HCT116 (cell line): ENCODE results near the gene SQSTM1. TPM values are rescaled to one million over a fixed set of nuclear protein-coding genes. Genes with fewer than 3 reads are reported as not detected.

ENCODE experiments used
- ATAC-seq: fragments of 200-7000 bp; cut with Tn5 transposase; 2 replicates; pipeline ENCODE4 v1.9.1; 2020; ENCODE audit warnings: mild to moderate bottlenecking, moderate library complexity
- BruUV-seq: library from RNA; stranded (reverse); fragments of 400-500 nt; replicated peaks from 2 replicates; lab custom pipeline; 2021; lab: Mats Ljungman, UMichigan
- CTCF ChIA-PET: fragments of 300-600 bp; sonication (Branson Sonifier 250); formaldehyde crosslinking; loops from one replicate; lab custom pipeline; 2021; ENCODE audit warnings: antibody characterized with exemption; lab: Charles Lee
- POLR2A ChIA-PET: fragments of 300-600, 350-600 bp; sonication (Branson Sonifier 250); formaldehyde crosslinking; loops from one replicate; lab custom pipeline; 2021; ENCODE audit warnings: antibody characterized with exemption; lab: Charles Lee
- RAD21 ChIA-PET, 2 experiments: fragments of 300-600 bp; sonication (Branson Sonifier 250); formaldehyde crosslinking; loops; one replicate each; lab custom pipeline; 2023; ENCODE audit warnings: low total read pairs in 2 of 2; ENCODE audit not compliant: uncharacterized antibody in 2 of 2, unreplicated experiment in 2 of 2, low non-redundant PET in 1 of 2; lab: Charles Lee
- DNase-seq: peaks from one replicate; pipeline ENCODE4 v3.0.0-alpha.2; 2010; ENCODE audit warnings: low read depth, low spot score
- H2AFZ ChIP-seq: fragments of 200-600 bp; shearing (Covaris generic), sonication (generic); 2 replicates; pipeline ENCODE4 v1.6.1; 2017; ENCODE audit warnings: low read depth, mixed run types, mixed read lengths, antibody characterized with exemption, low read length; ENCODE audit not compliant: poor library complexity, severe bottlenecking
- H3K27ac ChIP-seq: 2 replicates; pipeline ENCODE4 v1.5.1; 2012; ENCODE audit warnings: low read depth, low read length
- H3K27me3 ChIP-seq: fragments of 200-600 bp; sonication (generic); 2 replicates; pipeline ENCODE4 v1.6.1; 2016; ENCODE audit warnings: mixed run types, low read length, mixed read lengths; ENCODE audit not compliant: insufficient read depth
- H3K36me3 ChIP-seq, 2 experiments: fragments of 200-500 bp in 1 of 2; fragments of 200-600 bp in 1 of 2; sonication (Bioruptor generic) in 1 of 2; sonication (generic) in 1 of 2; 2 replicates each; pipeline versions ENCODE4 v1.5.1 to v1.6.1; 2014 to 2016; ENCODE audit warnings: low read length in 2 of 2, inconsistent platforms in 1 of 2, mixed read lengths in 1 of 2, mixed run types in 1 of 2; ENCODE audit not compliant: insufficient read depth in 2 of 2, control insufficient read depth in 1 of 2
- H3K4me1 ChIP-seq, 2 experiments: fragments of 200-600 bp in 1 of 2; sonication (generic) in 1 of 2; 2 replicates each; pipeline versions ENCODE4 v1.5.1 to v1.6.1; 2012 to 2017; ENCODE audit warnings: low read length in 2 of 2, inconsistent platforms in 1 of 2, mild to moderate bottlenecking in 1 of 2, mixed read lengths in 1 of 2, mixed run types in 1 of 2, moderate library complexity in 1 of 2; ENCODE audit not compliant: insufficient read depth in 2 of 2, control insufficient read depth in 1 of 2
- H3K4me2 ChIP-seq: fragments of 200-600 bp; sonication (generic); 2 replicates; pipeline ENCODE4 v1.6.1; 2017; ENCODE audit warnings: mixed run types, low read length, mixed read lengths
- H3K4me3 ChIP-seq, 2 experiments: fragments of 200-600 bp in 1 of 2; sonication (generic) in 1 of 2; replicated peaks in 1 of 2; 2 replicates each; pipeline ENCODE4 v1.5.1; 2011 to 2016; ENCODE audit warnings: low read length in 2 of 2, control low read depth in 1 of 2, low read depth in 1 of 2, mild to moderate bottlenecking in 1 of 2, mixed read lengths in 1 of 2, mixed run types in 1 of 2
- H3K79me2 ChIP-seq: fragments of 200-600 bp; sonication (generic); 2 replicates; pipeline ENCODE4 v1.6.1; 2017; ENCODE audit warnings: mild to moderate bottlenecking, mixed run types, low read length, moderate library complexity, mixed read lengths; ENCODE audit not compliant: insufficient read depth
- H3K9ac ChIP-seq: fragments of 200-600 bp; sonication (generic); 2 replicates; pipeline ENCODE4 v1.6.1; 2016; ENCODE audit warnings: low read length, mixed read lengths
- H3K9me2 ChIP-seq: fragments of 200-600 bp; sonication (generic), shearing (Covaris generic); 2 replicates; pipeline ENCODE4 v1.6.1; 2017; ENCODE audit warnings: mixed run types, mild to moderate bottlenecking, moderate library complexity; ENCODE audit not compliant: insufficient read depth
- H3K9me3 ChIP-seq, 2 experiments: fragments of 200-500 bp in 1 of 2; fragments of 200-600 bp in 1 of 2; sonication (Bioruptor generic) in 1 of 2; sonication (generic) in 1 of 2; 2 replicates each; pipeline ENCODE4 v1.6.1; 2014 to 2017; ENCODE audit warnings: low read length in 2 of 2, mixed read lengths in 2 of 2, inconsistent platforms in 1 of 2, low read depth in 1 of 2, mild to moderate bottlenecking in 1 of 2, mixed run types in 1 of 2, moderate library complexity in 1 of 2; ENCODE audit not compliant: control insufficient read depth in 1 of 2, insufficient read depth in 1 of 2
- H4K20me1 ChIP-seq: fragments of 200-600 bp; sonication (generic), shearing (Covaris generic); 2 replicates; pipeline ENCODE4 v1.6.1; 2017; ENCODE audit warnings: mixed run types, mild to moderate bottlenecking, moderate library complexity; ENCODE audit not compliant: insufficient read depth
- CBX3 ChIP-seq: IDR thresholded peaks from 2 replicates; pipeline ENCODE4 v1.6.1; 2012; ENCODE audit warnings: low read depth
- CEBPB ChIP-seq: IDR thresholded peaks from 2 replicates; pipeline ENCODE4 v1.6.1; 2012; ENCODE audit warnings: low read depth
- ELF1 ChIP-seq: IDR thresholded peaks from 2 replicates; pipeline ENCODE4 v1.6.1; 2012; ENCODE audit warnings: low read depth, borderline replicate concordance
- EZH2 ChIP-seq: fragments of 200-600 bp; sonication (generic); IDR thresholded peaks from 2 replicates; pipeline ENCODE4 v1.6.1; 2017; ENCODE audit warnings: antibody characterized with exemption, mixed run types
- EZH2phosphoT487 ChIP-seq: fragments of 200-600 bp; IDR thresholded peaks from 2 replicates; pipeline ENCODE4 v1.6.1; 2018; ENCODE audit warnings: antibody characterized with exemption, borderline replicate concordance
- FOSL1 ChIP-seq: IDR thresholded peaks from 2 replicates; pipeline ENCODE4 v1.6.1; 2012; ENCODE audit warnings: low read depth
- JUND ChIP-seq: IDR thresholded peaks from 2 replicates; pipeline ENCODE4 v1.6.1; 2012
- POLR2A ChIP-seq: IDR thresholded peaks from 2 replicates; pipeline ENCODE4 v1.7.0; 2011; ENCODE audit warnings: borderline replicate concordance; ENCODE audit not compliant: insufficient read depth, insufficient read length; ENCODE audit errors: extremely low read depth
- POLR2AphosphoS5 ChIP-seq: IDR thresholded peaks from 2 replicates; pipeline ENCODE4 v1.6.1; 2011; ENCODE audit warnings: mild to moderate bottlenecking, low read depth, low read length, moderate library complexity
- RAD21 ChIP-seq: IDR thresholded peaks from 2 replicates; pipeline ENCODE4 v1.6.1; 2012; ENCODE audit warnings: low read depth, mild to moderate bottlenecking
- REST ChIP-seq: IDR thresholded peaks from 2 replicates; pipeline ENCODE4 v1.6.1; 2012; ENCODE audit warnings: low read depth
- SIN3A ChIP-seq: IDR thresholded peaks from 2 replicates; pipeline ENCODE4 v1.6.1; 2012; ENCODE audit warnings: low read depth
- SP1 ChIP-seq: IDR thresholded peaks from 2 replicates; pipeline ENCODE4 v1.6.1; 2012; ENCODE audit warnings: low read depth
- TCF7L2 ChIP-seq: IDR thresholded peaks from 2 replicates; pipeline ENCODE4 v1.7.0; 2011; ENCODE audit warnings: borderline replicate concordance, inconsistent platforms; ENCODE audit not compliant: insufficient read depth, insufficient read length; ENCODE audit errors: extremely low read depth
- ZBTB33 ChIP-seq: IDR thresholded peaks from 2 replicates; pipeline ENCODE4 v1.6.1; 2011; ENCODE audit warnings: mild to moderate bottlenecking, low read length, moderate library complexity; ENCODE audit not compliant: insufficient replicate concordance; ENCODE audit errors: extremely low read depth
- ZFX ChIP-seq: fragments of 450-650 bp; IDR thresholded peaks from 2 replicates; pipeline ENCODE4 v1.6.1; 2017
- ZNF274 ChIP-seq: fragments of 200-500 bp; sonication (Bioruptor generic); IDR thresholded peaks from 2 replicates; pipeline ENCODE4 v1.6.1; 2014; ENCODE audit warnings: mild to moderate bottlenecking, low read depth, low read length, inconsistent platforms
- intact Hi-C: fragments of 100-400 bp; cut with micrococcal nuclease; formaldehyde crosslinking; loops from 2 replicates; pipeline ENCODE4 v1.10.0; 2022
- total RNA-seq: library from RNA; stranded (reverse); gene quantifications from one replicate; pipeline ENCODE4 v1.2.1, GENCODE V29; 2021; ENCODE audit not compliant: unreplicated experiment
- TF ChIP-seq, protein P1 (sequence below), 3 experiments: fragments of 200-600 bp in 1 of 3; sonication (generic) in 1 of 3; IDR thresholded peaks in 2 of 3; conservative IDR thresholded peaks in 1 of 3; 2 replicates each; pipeline ENCODE4 v1.5.1; 2012 to 2017; ENCODE audit warnings: low read depth in 2 of 3, low read length in 2 of 3, antibody characterized with exemption in 1 of 3, borderline replicate concordance in 1 of 3, control low read depth in 1 of 3, mild to moderate bottlenecking in 1 of 3, mixed read lengths in 1 of 3, mixed run types in 1 of 3, moderate library complexity in 1 of 3; ENCODE audit not compliant: insufficient read depth in 1 of 3

SQSTM1 gene
- total RNA-seq, 1 experiment from 2014 or later = 299 TPM

- no peaks in the 10 kb centered on the region for H3K4me1 ChIP-seq
- H3K36me3 ChIP-seq = peaks cover 37 to 57% of the 10 kb centered on the region in 2 experiments
- H3K27me3 ChIP-seq = no peaks in the 10 kb centered on the region
- ChIA-PET CTCF (no interaction called here), RAD21 (no interaction called here), POLR2A (no interaction called here)
- intact Hi-C loops = no loop called here
- no peak overlapping the region for H3K4me3 ChIP-seq
- DNase-seq = no peak
- H4K20me1 ChIP-seq = no peaks in the 10 kb centered on the region
- H3K9me3 ChIP-seq = peaks cover 18 to 19% of the 10 kb centered on the region in 2 experiments; a peak in 3 of 4 replicates
- no peak for ATAC-seq
- BruUV-seq = no TSS peak
- TF ChIP-seq RAD21 (no peak), POLR2A (no peak), ZBTB33 (no peak), POLR2AphosphoS5 (no peak), ZNF274 (no peak), TCF7L2 (no peak), SIN3A (no peak), JUND (no peak), ELF1 (no peak), CBX3 (no peak), EZH2 (no peak), CEBPB (no peak), EZH2phosphoT487 (no peak), SP1 (no peak), FOSL1 (no peak), REST (no peak), ZFX (no peak)
- TF ChIP-seq, protein P1, sequence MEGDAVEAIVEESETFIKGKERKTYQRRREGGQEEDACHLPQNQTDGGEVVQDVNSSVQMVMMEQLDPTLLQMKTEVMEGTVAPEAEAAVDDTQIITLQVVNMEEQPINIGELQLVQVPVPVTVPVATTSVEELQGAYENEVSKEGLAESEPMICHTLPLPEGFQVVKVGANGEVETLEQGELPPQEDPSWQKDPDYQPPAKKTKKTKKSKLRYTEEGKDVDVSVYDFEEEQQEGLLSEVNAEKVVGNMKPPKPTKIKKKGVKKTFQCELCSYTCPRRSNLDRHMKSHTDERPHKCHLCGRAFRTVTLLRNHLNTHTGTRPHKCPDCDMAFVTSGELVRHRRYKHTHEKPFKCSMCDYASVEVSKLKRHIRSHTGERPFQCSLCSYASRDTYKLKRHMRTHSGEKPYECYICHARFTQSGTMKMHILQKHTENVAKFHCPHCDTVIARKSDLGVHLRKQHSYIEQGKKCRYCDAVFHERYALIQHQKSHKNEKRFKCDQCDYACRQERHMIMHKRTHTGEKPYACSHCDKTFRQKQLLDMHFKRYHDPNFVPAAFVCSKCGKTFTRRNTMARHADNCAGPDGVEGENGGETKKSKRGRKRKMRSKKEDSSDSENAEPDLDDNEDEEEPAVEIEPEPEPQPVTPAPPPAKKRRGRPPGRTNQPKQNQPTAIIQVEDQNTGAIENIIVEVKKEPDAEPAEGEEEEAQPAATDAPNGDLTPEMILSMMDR (IDR thresholded peaks at IDR 0.05 in 2 of 3, conservative IDR thresholded peaks at IDR 0.05 in 1 of 3; ENCODE audit: borderline replicate concordance in 1 of 3, insufficient read depth in 1 of 3, low read depth in 2 of 3, low read length in 2 of 3) = no peak
- no peak overlapping the region for H2AFZ ChIP-seq
- no peak overlapping the region for H3K27ac ChIP-seq
- no peak overlapping the region for H3K9ac ChIP-seq
- H3K4me2 ChIP-seq = no peak overlapping the region
- no peaks in the 10 kb centered on the region for H3K9me2 ChIP-seq
- H3K79me2 ChIP-seq = no peaks in the 10 kb centered on the region
These were observed 61.6 kb downstream of the SQSTM1 start for GRCh38 chr5:179882338-179882737.
